ENCODE data around the gene DCPS. TPM values are rescaled to one million over a fixed set of nuclear protein-coding genes. Genes with fewer than 3 reads are reported as not detected.
A peak's percentile ranks its signal among the peaks of the same experiment; 100 is the strongest.

Gene DCPS
- total RNA-seq, 1 donor from 2014 or later = 15.5 TPM

DNA sequence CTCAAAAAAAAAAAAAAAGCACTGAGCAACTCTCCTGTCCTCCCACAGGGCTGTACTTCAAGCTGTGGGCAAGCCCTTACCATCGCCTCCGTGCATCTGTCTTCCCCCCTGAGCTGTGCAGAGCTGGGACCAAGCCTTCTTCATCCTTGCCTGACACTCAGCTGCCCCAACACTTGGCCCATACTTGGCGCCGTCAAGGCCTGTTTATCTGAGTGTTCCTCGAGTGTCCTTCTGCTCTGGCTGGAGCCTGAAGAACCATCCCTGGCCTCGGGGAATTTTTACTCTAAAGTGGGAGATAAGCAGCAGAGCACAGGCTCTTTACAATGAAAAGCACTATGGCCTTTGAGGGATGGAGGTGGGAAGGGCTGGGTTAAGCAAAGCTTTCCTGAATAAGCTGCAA lies 22.6 kb upstream of the DCPS start:
- ATAC-seq (peak; percentile 57), DNase-seq (peak; percentile 71)
- H3K4me3 ChIP-seq = no peak overlapping the region
- H3K36me3 ChIP-seq = peaks cover 7% of the 10 kb centered on the region
- no peaks in the 10 kb centered on the region for H3K27me3 ChIP-seq
- no peaks in the 10 kb centered on the region for H3K9me3 ChIP-seq
- H3K27ac ChIP-seq = no peak overlapping the region
- intact Hi-C loops (cut with DNase I) = no loop called here
- TF ChIP-seq, protein P1, sequence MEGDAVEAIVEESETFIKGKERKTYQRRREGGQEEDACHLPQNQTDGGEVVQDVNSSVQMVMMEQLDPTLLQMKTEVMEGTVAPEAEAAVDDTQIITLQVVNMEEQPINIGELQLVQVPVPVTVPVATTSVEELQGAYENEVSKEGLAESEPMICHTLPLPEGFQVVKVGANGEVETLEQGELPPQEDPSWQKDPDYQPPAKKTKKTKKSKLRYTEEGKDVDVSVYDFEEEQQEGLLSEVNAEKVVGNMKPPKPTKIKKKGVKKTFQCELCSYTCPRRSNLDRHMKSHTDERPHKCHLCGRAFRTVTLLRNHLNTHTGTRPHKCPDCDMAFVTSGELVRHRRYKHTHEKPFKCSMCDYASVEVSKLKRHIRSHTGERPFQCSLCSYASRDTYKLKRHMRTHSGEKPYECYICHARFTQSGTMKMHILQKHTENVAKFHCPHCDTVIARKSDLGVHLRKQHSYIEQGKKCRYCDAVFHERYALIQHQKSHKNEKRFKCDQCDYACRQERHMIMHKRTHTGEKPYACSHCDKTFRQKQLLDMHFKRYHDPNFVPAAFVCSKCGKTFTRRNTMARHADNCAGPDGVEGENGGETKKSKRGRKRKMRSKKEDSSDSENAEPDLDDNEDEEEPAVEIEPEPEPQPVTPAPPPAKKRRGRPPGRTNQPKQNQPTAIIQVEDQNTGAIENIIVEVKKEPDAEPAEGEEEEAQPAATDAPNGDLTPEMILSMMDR (IDR thresholded peaks at IDR 0.05) = no peak
- H3K4me1 ChIP-seq = peaks cover 23% of the 10 kb centered on the region

DNA sequence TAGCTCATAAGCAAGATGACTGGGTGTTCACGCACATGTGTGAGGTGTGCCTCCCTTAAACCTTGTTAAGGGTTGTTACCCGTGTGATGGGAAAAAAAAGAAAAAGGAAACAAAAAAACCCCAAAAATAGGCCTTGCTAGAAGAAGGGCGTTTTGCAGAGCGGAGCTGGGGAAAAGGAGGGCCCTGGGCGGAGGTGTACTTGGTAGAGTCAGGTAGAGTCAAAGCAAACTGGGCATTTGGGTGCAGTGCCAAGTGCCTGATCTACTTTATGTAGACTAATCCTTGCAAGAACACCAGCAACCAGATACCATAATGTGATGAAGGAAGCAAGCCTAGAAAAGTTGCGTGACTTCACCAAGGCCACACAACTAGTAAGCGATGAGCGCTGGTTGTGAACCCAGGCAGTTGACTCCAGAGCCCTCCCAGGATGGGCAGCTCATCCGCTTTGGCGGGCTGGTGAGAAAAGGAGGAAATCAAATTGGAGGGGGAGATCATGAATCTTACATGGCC lies 22.1 kb upstream of the DCPS start:
- no peaks in the 10 kb centered on the region for H3K27me3 ChIP-seq
- peaks cover 7% of the 10 kb centered on the region for H3K36me3 ChIP-seq
- no peak overlapping the region for H3K4me3 ChIP-seq
- ATAC-seq = no peak
- intact Hi-C loops (cut with DNase I) = no loop called here
- TF ChIP-seq, protein P1 (IDR thresholded peaks at IDR 0.05) = no peak
- H3K4me1 ChIP-seq = peaks cover 23% of the 10 kb centered on the region
- no peaks in the 10 kb centered on the region for H3K9me3 ChIP-seq
- DNase-seq = no peak
- H3K27ac ChIP-seq = peak overlapping the region; percentile 90

DNA sequence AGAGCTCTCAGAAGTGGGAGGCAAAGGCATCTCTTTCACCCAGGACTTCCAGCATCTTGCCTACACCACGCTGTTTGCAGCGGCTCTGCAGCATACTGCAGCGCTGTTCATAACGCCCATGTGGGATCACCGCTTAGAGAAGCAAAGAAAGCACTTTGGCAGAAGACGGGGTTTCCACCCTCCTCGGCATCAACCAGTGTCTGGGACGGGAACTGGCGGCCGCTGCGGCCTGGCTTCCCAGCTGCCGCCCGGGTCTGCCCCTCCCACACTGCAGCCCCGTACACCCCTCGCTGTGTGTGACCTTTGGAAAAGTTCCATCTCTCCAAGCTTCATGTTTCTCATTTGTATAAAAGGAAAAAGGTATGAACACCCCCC lies 21.5 kb upstream of the DCPS start:
- ATAC-seq (peak; percentile 51), DNase-seq (peak; percentile 71)
- peak overlapping the region; percentile 90 for H3K27ac ChIP-seq
- TF ChIP-seq, protein P1 (IDR thresholded peaks at IDR 0.05) = no peak
- peak overlapping the region; percentile 63 for H3K4me3 ChIP-seq
- H3K4me1 ChIP-seq = peaks cover 23% of the 10 kb centered on the region
- H3K9me3 ChIP-seq = no peaks in the 10 kb centered on the region
- intact Hi-C loops (cut with DNase I) = no loop called here
- H3K36me3 ChIP-seq = peaks cover 2% of the 10 kb centered on the region
- no peaks in the 10 kb centered on the region for H3K27me3 ChIP-seq

DNA sequence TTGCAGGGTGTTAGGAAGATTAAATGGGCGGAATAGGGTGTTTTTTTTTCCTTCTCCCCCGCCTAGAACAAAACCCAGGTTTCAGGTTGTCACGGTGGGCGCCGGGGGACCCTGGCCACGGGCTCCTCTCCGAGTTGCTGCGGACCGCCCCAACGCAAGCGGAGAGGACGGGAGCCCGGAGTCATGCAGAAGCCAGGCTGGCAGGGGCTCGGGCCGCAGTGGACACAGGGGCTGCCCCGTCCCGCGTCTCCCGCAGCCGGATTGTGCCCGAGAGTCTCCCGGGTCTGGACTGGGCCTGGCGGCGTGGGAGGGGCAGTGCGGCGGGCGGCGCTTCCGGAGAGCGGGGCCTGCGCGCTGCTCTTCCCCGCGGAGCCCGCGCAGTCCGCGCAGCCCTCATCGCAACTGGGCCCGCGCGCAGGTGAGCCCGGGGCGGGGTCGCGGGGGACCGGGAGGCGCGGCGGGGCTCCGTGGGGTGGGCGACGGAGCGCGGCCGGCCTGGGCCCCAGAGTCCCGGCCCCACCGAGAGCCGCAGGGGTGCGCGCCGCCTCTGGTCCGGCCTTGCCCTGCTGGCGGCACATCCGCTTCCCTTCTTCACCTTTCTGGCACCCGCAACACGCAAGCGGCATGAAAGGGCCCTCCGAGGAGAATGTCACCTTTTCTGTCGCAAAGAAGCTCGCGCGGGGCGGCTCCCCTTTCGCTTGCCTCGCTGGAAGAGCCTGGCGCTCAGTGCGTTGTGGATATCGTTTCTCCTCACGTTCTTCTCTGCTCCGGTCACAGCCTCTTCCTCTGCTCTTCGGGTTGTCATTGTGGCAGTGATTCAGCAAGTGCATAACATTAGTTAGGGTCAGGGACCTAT lies 20.9 kb upstream of the DCPS start, which contains the start of gene TIRAP:
TIRAP (plus strand) TSS at position 358 of the 856 bp plus-strand sequence. CDS start 7,802 bp downstream, outside the sequence.
- ATAC-seq = peak; percentile 89
- no peaks in the 10 kb centered on the region for H3K27me3 ChIP-seq
- H3K4me1 ChIP-seq = peaks cover 23% of the 10 kb centered on the region
- peak within 1 kb of the TSS; percentile 90 for H3K27ac ChIP-seq
- peaks cover 4% of the 10 kb centered on the region for H3K36me3 ChIP-seq
- no peaks in the 10 kb centered on the region for H3K9me3 ChIP-seq
- peak; percentile 89 for DNase-seq
- H3K4me3 ChIP-seq = peak within 1 kb of the TSS; percentile 63
- TF ChIP-seq, protein P1 (IDR thresholded peaks at IDR 0.05) = no peak
- intact Hi-C loops (cut with DNase I) = no loop called here

DNA sequence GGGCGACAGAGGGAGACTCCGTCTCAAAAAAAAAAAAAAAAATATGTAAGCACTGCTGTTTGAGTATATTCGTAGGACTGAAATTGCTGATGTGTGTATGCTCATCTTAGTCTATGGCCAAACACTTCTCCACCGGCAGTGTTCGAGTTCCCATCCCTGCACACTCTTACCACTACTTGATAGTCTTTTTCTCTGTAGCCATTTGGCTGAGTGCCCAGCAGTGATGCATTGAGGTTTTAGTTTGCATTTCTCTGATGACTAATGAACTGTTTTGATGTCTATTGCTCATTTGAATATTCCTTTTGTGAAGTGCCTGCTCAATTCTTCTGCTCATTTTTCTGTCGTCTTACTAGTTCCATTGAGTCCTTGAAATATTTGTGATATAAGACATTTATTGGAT lies 19.0 kb upstream of the DCPS start:
- TF ChIP-seq, protein P1 (IDR thresholded peaks at IDR 0.05) = no peak
- Histone ChIP-seq H3K9me3 (no peaks in the 10 kb centered on the region), H3K27me3 (no peaks in the 10 kb centered on the region), H3K4me3 (no peak overlapping the region), H3K27ac (no peak overlapping the region), H3K36me3 (peaks cover 13% of the 10 kb centered on the region), H3K4me1 (peaks cover 23% of the 10 kb centered on the region)
- intact Hi-C loops (cut with DNase I) = no loop called here
- ATAC-seq (no peak), DNase-seq (no peak)
